Endodermal cell (in vitro differentiated cells): ENCODE measurements around the gene GTF2A2. TPM values are rescaled to one million over a fixed set of nuclear protein-coding genes. Genes with fewer than 3 reads are reported as not detected.
"Not testable (repeated sequence)": the region's sequence is repeated elsewhere in the genome, so short reads cannot be mapped to it uniquely, and the experiment has no call there.

Source experiments
- DNase-seq: peaks from one replicate; pipeline ENCODE4 v3.0.0-alpha.2; 2017
- H3K27ac ChIP-seq: 2 replicates; pipeline ENCODE4 v1.5.1; 2013; ENCODE audit warnings: mild to moderate bottlenecking, low read depth, low read length, moderate library complexity
- H3K27me3 ChIP-seq: 2 replicates; pipeline ENCODE4 v1.6.1; 2013; ENCODE audit warnings: mild to moderate bottlenecking, low read length, moderate library complexity; ENCODE audit not compliant: insufficient read depth, control insufficient read depth, poor library complexity, severe bottlenecking
- H3K36me3 ChIP-seq: 2 replicates; pipeline ENCODE4 v1.7.0; 2013; ENCODE audit warnings: mild to moderate bottlenecking, low read length, moderate library complexity; ENCODE audit not compliant: control insufficient read depth, insufficient read depth
- H3K4me1 ChIP-seq: one replicate; pipeline ENCODE4 v1.7.0; 2013; ENCODE audit warnings: low read length; ENCODE audit not compliant: control insufficient read depth, insufficient read depth
- H3K4me3 ChIP-seq: 2 replicates; pipeline ENCODE4 v1.5.1; 2013; ENCODE audit warnings: mild to moderate bottlenecking, low read length, moderate library complexity
- H3K9ac ChIP-seq: 2 replicates; pipeline ENCODE4 v1.6.1; 2013; ENCODE audit warnings: mild to moderate bottlenecking, low read length, moderate library complexity; ENCODE audit not compliant: poor library complexity, severe bottlenecking; ENCODE audit errors: extremely low read depth
- H3K9me3 ChIP-seq: 2 replicates; pipeline ENCODE4 v1.6.1; 2013; ENCODE audit warnings: mild to moderate bottlenecking, low read length, moderate library complexity; ENCODE audit not compliant: control insufficient read depth
- H3K27ac Mint-ChIP-seq: 2 replicates; pipeline ENCODE4 v1.8.0; 2020; ENCODE audit warnings: mixed read lengths
- H3K27me3 Mint-ChIP-seq: 2 replicates; pipeline ENCODE4 v1.8.0; 2021; ENCODE audit warnings: mild to moderate bottlenecking, mixed read lengths; ENCODE audit not compliant: insufficient read depth
- H3K36me3 Mint-ChIP-seq: 2 replicates; pipeline ENCODE4 v1.8.0; 2020; ENCODE audit warnings: low read depth, mixed read lengths
- H3K4me1 Mint-ChIP-seq: 2 replicates; pipeline ENCODE4 v1.8.0; 2020; ENCODE audit warnings: mixed read lengths
- H3K4me3 Mint-ChIP-seq: 2 replicates; pipeline ENCODE4 v1.8.0; 2020; ENCODE audit warnings: mild to moderate bottlenecking, moderate library complexity, mixed read lengths
- H3K9me3 Mint-ChIP-seq: 2 replicates; pipeline ENCODE4 v1.8.0; 2020; ENCODE audit warnings: mild to moderate bottlenecking, mixed read lengths
- WGBS, 2 experiments: methylation state at CpG; one replicate each; pipeline versions ENCODE4 v1.1.5 to v1.1.7; 2013; ENCODE audit warnings: missing lambda C conversion rate in 2 of 2, mixed read lengths in 1 of 2; ENCODE audit not compliant: insufficient coverage in 1 of 2, insufficient read length in 1 of 2; 5-methylcytosine and 5-hydroxymethylcytosine counted together
- total RNA-seq, 2 donors: library from RNA; stranded (reverse); fragmentation: NEBNext Ultra II Directional in 1 of 2; extraction: Animal tissue kit (Norgen Biotek cat#: 25700) in 1 of 2; gene quantifications; 2 replicates in 1 of 2; 3 replicates in 1 of 2; pipeline ENCODE4 v1.2.1, GENCODE V29; 2021
- TF ChIP-seq, protein P1 (sequence below): fragments of 200-600 bp; sonication (generic); conservative IDR thresholded peaks from 2 replicates; pipeline ENCODE4 v1.5.0; 2021; ENCODE audit warnings: antibody characterized with exemption, mild to moderate bottlenecking

The GTF2A2 gene
- total RNA-seq, 2 donors from 2014 or later = 168 to 246 TPM

DNA sequence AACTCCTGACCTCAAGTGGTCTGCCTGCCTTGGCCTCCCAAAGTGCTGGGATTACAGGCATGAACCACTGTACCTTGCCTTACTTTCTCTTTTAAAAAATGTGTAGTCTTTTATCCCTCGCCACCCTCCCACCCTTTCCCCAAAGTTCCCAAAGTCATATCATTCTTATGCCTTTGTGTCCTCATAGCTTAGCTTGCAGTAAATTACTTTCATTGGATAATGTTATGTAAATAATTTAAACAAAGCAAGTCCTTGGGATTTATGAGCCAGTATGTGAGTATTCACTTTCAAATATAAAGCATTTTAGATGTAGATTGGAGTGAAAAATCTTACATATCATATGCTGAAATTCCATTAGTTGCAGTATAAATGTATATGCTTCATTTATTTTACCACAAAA, 11.0 kb downstream of the GTF2A2 start:
- no peaks in the 10 kb centered on the region for H3K4me1 ChIP-seq
- Mint-ChIP-seq H3K36me3 (peaks cover 61% of the 10 kb centered on the region), H3K27ac (no peak overlapping the region), H3K9me3 (no peaks in the 10 kb centered on the region), H3K4me3 (no peak overlapping the region), H3K4me1 (peaks cover 7% of the 10 kb centered on the region), H3K27me3 (no peaks in the 10 kb centered on the region)
- H3K9me3 ChIP-seq = no peaks in the 10 kb centered on the region
- WGBS, 2 experiments = 91% methylated on average over 1 of the region's 1 CpG; no CpG with 5 or more reads in 1 of the 2 experiments
- H3K36me3 ChIP-seq = peaks cover 84% of the 10 kb centered on the region
- no peaks in the 10 kb centered on the region for H3K27me3 ChIP-seq
- no peak overlapping the region for H3K9ac ChIP-seq
- TF ChIP-seq, protein P1, sequence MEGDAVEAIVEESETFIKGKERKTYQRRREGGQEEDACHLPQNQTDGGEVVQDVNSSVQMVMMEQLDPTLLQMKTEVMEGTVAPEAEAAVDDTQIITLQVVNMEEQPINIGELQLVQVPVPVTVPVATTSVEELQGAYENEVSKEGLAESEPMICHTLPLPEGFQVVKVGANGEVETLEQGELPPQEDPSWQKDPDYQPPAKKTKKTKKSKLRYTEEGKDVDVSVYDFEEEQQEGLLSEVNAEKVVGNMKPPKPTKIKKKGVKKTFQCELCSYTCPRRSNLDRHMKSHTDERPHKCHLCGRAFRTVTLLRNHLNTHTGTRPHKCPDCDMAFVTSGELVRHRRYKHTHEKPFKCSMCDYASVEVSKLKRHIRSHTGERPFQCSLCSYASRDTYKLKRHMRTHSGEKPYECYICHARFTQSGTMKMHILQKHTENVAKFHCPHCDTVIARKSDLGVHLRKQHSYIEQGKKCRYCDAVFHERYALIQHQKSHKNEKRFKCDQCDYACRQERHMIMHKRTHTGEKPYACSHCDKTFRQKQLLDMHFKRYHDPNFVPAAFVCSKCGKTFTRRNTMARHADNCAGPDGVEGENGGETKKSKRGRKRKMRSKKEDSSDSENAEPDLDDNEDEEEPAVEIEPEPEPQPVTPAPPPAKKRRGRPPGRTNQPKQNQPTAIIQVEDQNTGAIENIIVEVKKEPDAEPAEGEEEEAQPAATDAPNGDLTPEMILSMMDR = no peak
- DNase-seq = no peak
- no peak overlapping the region for H3K4me3 ChIP-seq
- H3K27ac ChIP-seq = no peak overlapping the region

DNA sequence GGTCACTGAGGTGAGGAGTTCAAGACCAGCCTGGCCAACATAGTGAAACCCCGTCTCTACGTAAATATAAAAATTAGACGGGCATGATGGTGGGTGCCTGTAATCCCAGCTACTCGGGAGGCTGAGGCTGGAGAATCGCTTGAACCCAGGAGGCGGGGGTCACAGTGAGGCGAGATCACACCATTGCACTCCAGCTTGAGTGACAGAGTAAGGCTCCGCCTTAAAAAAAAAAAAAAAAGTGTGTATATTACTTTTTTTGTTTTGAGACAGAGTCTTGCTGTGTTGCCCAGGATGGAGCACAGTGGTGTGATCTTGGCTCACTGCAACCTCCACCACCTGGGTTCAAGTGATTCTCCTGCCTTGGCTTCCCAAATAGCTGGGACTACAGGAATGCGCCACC, 11.5 kb downstream of the GTF2A2 start:
- peaks cover 84% of the 10 kb centered on the region for H3K36me3 ChIP-seq
- not testable (repeated sequence) for H3K9me3 ChIP-seq
- WGBS, 2 experiments = 97 to 100% methylated on average over 8 to 9 of the region's 9 CpGs

DNA sequence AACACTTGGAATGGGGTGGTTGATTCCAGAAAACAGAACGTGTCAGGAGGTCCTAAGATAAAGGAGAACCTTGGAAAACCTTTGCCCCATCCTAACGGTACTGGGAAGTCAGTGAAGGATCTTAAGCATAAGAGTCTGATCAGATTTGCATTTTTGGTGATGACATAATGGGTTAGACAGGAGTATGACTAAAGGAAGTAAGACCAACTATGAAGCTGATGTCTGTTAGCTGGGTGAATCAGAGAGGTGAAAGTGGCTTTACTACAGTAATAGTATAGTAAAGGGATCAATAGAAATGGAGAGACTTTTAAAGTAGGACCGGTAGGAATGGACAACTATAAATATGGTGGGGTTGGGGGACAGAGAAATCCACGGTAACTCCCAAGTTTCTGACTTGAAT, 12.6 kb downstream of the GTF2A2 start:
- Histone ChIP-seq H3K36me3 (peaks cover 84% of the 10 kb centered on the region), H3K4me1 (peaks cover 4% of the 10 kb centered on the region), H3K9me3 (no peaks in the 10 kb centered on the region), H3K27me3 (no peaks in the 10 kb centered on the region), H3K27ac (no peak overlapping the region), H3K9ac (no peak overlapping the region), H3K4me3 (no peak overlapping the region)
- Mint-ChIP-seq H3K27ac (peak overlapping the region; percentile 45), H3K27me3 (no peaks in the 10 kb centered on the region), H3K9me3 (no peaks in the 10 kb centered on the region), H3K4me1 (peaks cover 5% of the 10 kb centered on the region), H3K4me3 (no peak overlapping the region), H3K36me3 (peaks cover 65% of the 10 kb centered on the region)
- TF ChIP-seq, protein P1 = no peak
- 94 to 98% methylated on average over 4 of the region's 4 CpGs for WGBS, 2 experiments
- DNase-seq = no peak

More for the DNA sequence above, 11.5 kb downstream of the GTF2A2 start:
- H3K27ac ChIP-seq, H3K9ac ChIP-seq, H3K27me3 Mint-ChIP-seq, H3K27me3 ChIP-seq, H3K4me1 ChIP-seq, H3K4me3 Mint-ChIP-seq, H3K4me1 Mint-ChIP-seq, H3K4me3 ChIP-seq, DNase-seq, H3K27ac Mint-ChIP-seq, H3K9me3 Mint-ChIP-seq: not testable (repeated sequence)
- H3K36me3 Mint-ChIP-seq = peaks cover 65% of the 10 kb centered on the region

DNA sequence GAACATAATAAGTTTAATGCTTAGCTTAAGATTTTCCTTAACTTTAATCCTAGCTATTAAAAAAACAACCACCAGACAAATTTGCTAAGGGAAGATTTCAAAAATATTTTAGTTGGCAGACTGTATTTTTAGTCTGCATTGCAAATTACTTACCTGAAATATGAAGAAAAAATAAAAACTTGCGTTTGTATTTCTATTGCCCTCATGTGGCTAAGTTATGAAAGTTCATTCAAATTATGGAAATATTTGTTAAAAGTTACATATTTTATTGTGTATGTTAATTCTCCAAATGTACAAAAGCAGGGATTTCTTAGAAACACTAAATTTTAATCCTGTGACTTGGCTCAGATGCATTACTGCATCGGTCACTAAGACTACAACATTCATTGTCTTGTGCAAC, 15.0 kb downstream of the GTF2A2 start:
- H3K27ac ChIP-seq = no peak overlapping the region
- no peak overlapping the region for H3K9ac ChIP-seq
- H3K4me3 ChIP-seq = no peak overlapping the region
- no peaks in the 10 kb centered on the region for H3K9me3 ChIP-seq
- H3K27me3 ChIP-seq = no peaks in the 10 kb centered on the region
- H3K9me3 Mint-ChIP-seq = no peaks in the 10 kb centered on the region
- WGBS, 2 experiments = 86 to 92% methylated on average over 1 to 2 of the region's 2 CpGs
- H3K4me1 Mint-ChIP-seq = peaks cover 5% of the 10 kb centered on the region
- H3K4me3 Mint-ChIP-seq = no peak overlapping the region
- TF ChIP-seq, protein P1 = peak; percentile 36
- peak overlapping the region; percentile 77 for H3K27ac Mint-ChIP-seq
- peaks cover 4% of the 10 kb centered on the region for H3K4me1 ChIP-seq
- peaks cover 89% of the 10 kb centered on the region for H3K36me3 ChIP-seq
- no peak for DNase-seq
- peaks cover 72% of the 10 kb centered on the region for H3K36me3 Mint-ChIP-seq
- no peaks in the 10 kb centered on the region for H3K27me3 Mint-ChIP-seq
